HCT116 (cell line): ENCODE results near the gene PPP2R5A. TPM values are rescaled to one million over a fixed set of nuclear protein-coding genes. Genes with fewer than 3 reads are reported as not detected.

Experiments used
- ATAC-seq: fragments of 200-7000 bp; cut with Tn5 transposase; 2 replicates; pipeline ENCODE4 v1.9.1; 2020; ENCODE audit warnings: mild to moderate bottlenecking, moderate library complexity
- BruUV-seq: library from RNA; stranded (reverse); fragments of 400-500 nt; replicated peaks from 2 replicates; lab custom pipeline; 2021; lab: Mats Ljungman, UMichigan
- CTCF ChIA-PET: fragments of 300-600 bp; sonication (Branson Sonifier 250); formaldehyde crosslinking; loops from one replicate; lab custom pipeline; 2021; ENCODE audit warnings: antibody characterized with exemption; lab: Charles Lee
- POLR2A ChIA-PET: fragments of 300-600, 350-600 bp; sonication (Branson Sonifier 250); formaldehyde crosslinking; loops from one replicate; lab custom pipeline; 2021; ENCODE audit warnings: antibody characterized with exemption; lab: Charles Lee
- RAD21 ChIA-PET, 2 experiments: fragments of 300-600 bp; sonication (Branson Sonifier 250); formaldehyde crosslinking; loops; one replicate each; lab custom pipeline; 2023; ENCODE audit warnings: low total read pairs in 2 of 2; ENCODE audit not compliant: uncharacterized antibody in 2 of 2, unreplicated experiment in 2 of 2, low non-redundant PET in 1 of 2; lab: Charles Lee
- DNase-seq: peaks from one replicate; pipeline ENCODE4 v3.0.0-alpha.2; 2010; ENCODE audit warnings: low read depth, low spot score
- H2AFZ ChIP-seq: fragments of 200-600 bp; shearing (Covaris generic), sonication (generic); 2 replicates; pipeline ENCODE4 v1.6.1; 2017; ENCODE audit warnings: low read depth, mixed run types, mixed read lengths, antibody characterized with exemption, low read length; ENCODE audit not compliant: poor library complexity, severe bottlenecking
- H3K27ac ChIP-seq: 2 replicates; pipeline ENCODE4 v1.5.1; 2012; ENCODE audit warnings: low read depth, low read length
- H3K27me3 ChIP-seq: fragments of 200-600 bp; sonication (generic); 2 replicates; pipeline ENCODE4 v1.6.1; 2016; ENCODE audit warnings: mixed run types, low read length, mixed read lengths; ENCODE audit not compliant: insufficient read depth
- H3K36me3 ChIP-seq, 2 experiments: fragments of 200-500 bp in 1 of 2; fragments of 200-600 bp in 1 of 2; sonication (Bioruptor generic) in 1 of 2; sonication (generic) in 1 of 2; 2 replicates each; pipeline versions ENCODE4 v1.5.1 to v1.6.1; 2014 to 2016; ENCODE audit warnings: low read length in 2 of 2, inconsistent platforms in 1 of 2, mixed read lengths in 1 of 2, mixed run types in 1 of 2; ENCODE audit not compliant: insufficient read depth in 2 of 2, control insufficient read depth in 1 of 2
- H3K4me1 ChIP-seq, 2 experiments: fragments of 200-600 bp in 1 of 2; sonication (generic) in 1 of 2; 2 replicates each; pipeline versions ENCODE4 v1.5.1 to v1.6.1; 2012 to 2017; ENCODE audit warnings: low read length in 2 of 2, inconsistent platforms in 1 of 2, mild to moderate bottlenecking in 1 of 2, mixed read lengths in 1 of 2, mixed run types in 1 of 2, moderate library complexity in 1 of 2; ENCODE audit not compliant: insufficient read depth in 2 of 2, control insufficient read depth in 1 of 2
- H3K4me2 ChIP-seq: fragments of 200-600 bp; sonication (generic); 2 replicates; pipeline ENCODE4 v1.6.1; 2017; ENCODE audit warnings: mixed run types, low read length, mixed read lengths
- H3K4me3 ChIP-seq, 2 experiments: fragments of 200-600 bp in 1 of 2; sonication (generic) in 1 of 2; replicated peaks in 1 of 2; 2 replicates each; pipeline ENCODE4 v1.5.1; 2011 to 2016; ENCODE audit warnings: low read length in 2 of 2, control low read depth in 1 of 2, low read depth in 1 of 2, mild to moderate bottlenecking in 1 of 2, mixed read lengths in 1 of 2, mixed run types in 1 of 2
- H3K79me2 ChIP-seq: fragments of 200-600 bp; sonication (generic); 2 replicates; pipeline ENCODE4 v1.6.1; 2017; ENCODE audit warnings: mild to moderate bottlenecking, mixed run types, low read length, moderate library complexity, mixed read lengths; ENCODE audit not compliant: insufficient read depth
- H3K9ac ChIP-seq: fragments of 200-600 bp; sonication (generic); 2 replicates; pipeline ENCODE4 v1.6.1; 2016; ENCODE audit warnings: low read length, mixed read lengths
- H3K9me2 ChIP-seq: fragments of 200-600 bp; sonication (generic), shearing (Covaris generic); 2 replicates; pipeline ENCODE4 v1.6.1; 2017; ENCODE audit warnings: mixed run types, mild to moderate bottlenecking, moderate library complexity; ENCODE audit not compliant: insufficient read depth
- H3K9me3 ChIP-seq, 2 experiments: fragments of 200-500 bp in 1 of 2; fragments of 200-600 bp in 1 of 2; sonication (Bioruptor generic) in 1 of 2; sonication (generic) in 1 of 2; 2 replicates each; pipeline ENCODE4 v1.6.1; 2014 to 2017; ENCODE audit warnings: low read length in 2 of 2, mixed read lengths in 2 of 2, inconsistent platforms in 1 of 2, low read depth in 1 of 2, mild to moderate bottlenecking in 1 of 2, mixed run types in 1 of 2, moderate library complexity in 1 of 2; ENCODE audit not compliant: control insufficient read depth in 1 of 2, insufficient read depth in 1 of 2
- H4K20me1 ChIP-seq: fragments of 200-600 bp; sonication (generic), shearing (Covaris generic); 2 replicates; pipeline ENCODE4 v1.6.1; 2017; ENCODE audit warnings: mixed run types, mild to moderate bottlenecking, moderate library complexity; ENCODE audit not compliant: insufficient read depth
- CBX3 ChIP-seq: IDR thresholded peaks from 2 replicates; pipeline ENCODE4 v1.6.1; 2012; ENCODE audit warnings: low read depth
- CEBPB ChIP-seq: IDR thresholded peaks from 2 replicates; pipeline ENCODE4 v1.6.1; 2012; ENCODE audit warnings: low read depth
- EGR1 ChIP-seq: IDR thresholded peaks from 2 replicates; pipeline ENCODE4 v1.6.1; 2012; ENCODE audit warnings: low read depth
- EZH2 ChIP-seq: fragments of 200-600 bp; sonication (generic); IDR thresholded peaks from 2 replicates; pipeline ENCODE4 v1.6.1; 2017; ENCODE audit warnings: antibody characterized with exemption, mixed run types
- JUND ChIP-seq: IDR thresholded peaks from 2 replicates; pipeline ENCODE4 v1.6.1; 2012
- POLR2A ChIP-seq: IDR thresholded peaks from 2 replicates; pipeline ENCODE4 v1.7.0; 2011; ENCODE audit warnings: borderline replicate concordance; ENCODE audit not compliant: insufficient read depth, insufficient read length; ENCODE audit errors: extremely low read depth
- POLR2AphosphoS5 ChIP-seq: IDR thresholded peaks from 2 replicates; pipeline ENCODE4 v1.6.1; 2011; ENCODE audit warnings: mild to moderate bottlenecking, low read depth, low read length, moderate library complexity
- RAD21 ChIP-seq: IDR thresholded peaks from 2 replicates; pipeline ENCODE4 v1.6.1; 2012; ENCODE audit warnings: low read depth, mild to moderate bottlenecking
- SIN3A ChIP-seq: IDR thresholded peaks from 2 replicates; pipeline ENCODE4 v1.6.1; 2012; ENCODE audit warnings: low read depth
- SP1 ChIP-seq: IDR thresholded peaks from 2 replicates; pipeline ENCODE4 v1.6.1; 2012; ENCODE audit warnings: low read depth
- SRF ChIP-seq: IDR thresholded peaks from 2 replicates; pipeline ENCODE4 v1.6.1; 2012; ENCODE audit warnings: low read depth
- YY1 ChIP-seq: IDR thresholded peaks from 2 replicates; pipeline ENCODE4 v1.6.1; 2011; ENCODE audit warnings: low read length, low read depth, moderate library complexity, mild to moderate bottlenecking; ENCODE audit not compliant: insufficient replicate concordance; ENCODE audit errors: extremely low read depth
- ZFX ChIP-seq: fragments of 450-650 bp; IDR thresholded peaks from 2 replicates; pipeline ENCODE4 v1.6.1; 2017
- ZNF274 ChIP-seq: fragments of 200-500 bp; sonication (Bioruptor generic); IDR thresholded peaks from 2 replicates; pipeline ENCODE4 v1.6.1; 2014; ENCODE audit warnings: mild to moderate bottlenecking, low read depth, low read length, inconsistent platforms
- intact Hi-C: fragments of 100-400 bp; cut with micrococcal nuclease; formaldehyde crosslinking; loops from 2 replicates; pipeline ENCODE4 v1.10.0; 2022
- total RNA-seq: library from RNA; stranded (reverse); gene quantifications from one replicate; pipeline ENCODE4 v1.2.1, GENCODE V29; 2021; ENCODE audit not compliant: unreplicated experiment
- TF ChIP-seq, protein P1 (sequence below): IDR thresholded peaks from 2 replicates; pipeline ENCODE4 v1.6.1; 2012

The PPP2R5A gene
- total RNA-seq, 1 experiment from 2014 or later, result 33.1 TPM

DNA sequence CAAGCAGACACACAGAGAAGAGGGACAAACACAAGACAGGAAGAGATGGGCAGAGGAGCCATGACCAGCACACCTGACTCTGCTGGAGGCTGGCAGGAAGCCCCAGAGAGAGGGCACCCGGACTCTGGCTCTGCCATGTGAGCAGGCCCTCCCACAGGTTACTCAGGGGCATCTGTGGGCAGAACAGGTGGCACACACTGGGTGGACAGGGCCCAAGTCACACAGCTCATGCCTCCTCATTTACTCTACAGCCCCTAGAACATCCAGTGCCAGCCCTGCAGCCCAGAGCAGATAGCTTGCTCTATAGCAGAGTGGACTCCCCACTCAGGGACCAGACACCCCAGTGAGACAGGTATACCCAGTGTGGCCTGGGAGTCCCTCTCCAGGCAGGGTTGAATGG lies 100.8 kb downstream of the PPP2R5A start:
- Histone ChIP-seq H2AFZ (no peak overlapping the region), H3K4me1 (no peaks in the 10 kb centered on the region), H3K79me2 (peaks cover 9% of the 10 kb centered on the region; the same call in 1 of the 2 replicates), H3K9ac (no peak overlapping the region), H3K9me2 (no peaks in the 10 kb centered on the region), H4K20me1 (no peaks in the 10 kb centered on the region), H3K36me3 (peaks cover 9 to 15% of the 10 kb centered on the region in 2 experiments), H3K27ac (no peak overlapping the region), H3K27me3 (no peaks in the 10 kb centered on the region), H3K4me2 (no peak overlapping the region), H3K4me3 (no peak overlapping the region), H3K9me3 (no peaks in the 10 kb centered on the region)
- RAD21 ChIA-PET, result no interaction called here
- ATAC-seq, result no peak
- POLR2A ChIA-PET, result no interaction called here
- no peak for TF ChIP-seq SIN3A
- no peak for TF ChIP-seq RAD21
- TF ChIP-seq SP1, result no peak
- TF ChIP-seq JUND, result no peak
- TF ChIP-seq POLR2AphosphoS5, result no peak
- TF ChIP-seq, protein P1, sequence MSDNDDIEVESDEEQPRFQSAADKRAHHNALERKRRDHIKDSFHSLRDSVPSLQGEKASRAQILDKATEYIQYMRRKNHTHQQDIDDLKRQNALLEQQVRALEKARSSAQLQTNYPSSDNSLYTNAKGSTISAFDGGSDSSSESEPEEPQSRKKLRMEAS, result no peak
- TF ChIP-seq CEBPB, result no peak
- no peak for TF ChIP-seq ZNF274
- no peak for TF ChIP-seq ZFX
- no peak for TF ChIP-seq EZH2
- no peak for TF ChIP-seq CBX3
- no peak for TF ChIP-seq YY1
- TF ChIP-seq EGR1, result no peak
- no peak for TF ChIP-seq SRF
- TF ChIP-seq POLR2A, result no peak
- no TSS peak for BruUV-seq
- intact Hi-C loops, result no loop called here
- no peak for DNase-seq
- CTCF ChIA-PET, result no interaction called here
